ENCODE data around the gene TRAPPC3.
"Not testable (repeated sequence)": the region's sequence is repeated elsewhere in the genome, so short reads cannot be mapped to it uniquely, and the experiment has no call there.

TRAPPC3 gene

GRCh38 chr1:36159614-36160387, 10.5 kb upstream of the TRAPPC3 start:
- Mint-ChIP-seq H3K36me3 (ENCODE audit: low read depth) (peaks cover 48% of the 10 kb centered on the region), H3K4me1 (ENCODE audit: low read depth) (peaks cover 70% of the 10 kb centered on the region), H3K27ac (peak overlapping the region; percentile 94), H3K27me3 (no peaks in the 10 kb centered on the region), H3K4me3 (peak overlapping the region; percentile 86), H3K9me3 (no peaks in the 10 kb centered on the region)

GRCh38 chr1:36158827-36159252, 9.6 kb upstream of the TRAPPC3 start:
- H3K4me3 Mint-ChIP-seq, result peak overlapping the region; percentile 87
- H3K9me3 Mint-ChIP-seq, H3K27me3 Mint-ChIP-seq: not testable (repeated sequence)
- peaks cover 70% of the 10 kb centered on the region for H3K4me1 Mint-ChIP-seq (ENCODE audit: low read depth)
- peak overlapping the region; percentile 91 for H3K27ac Mint-ChIP-seq
- peaks cover 41% of the 10 kb centered on the region for H3K36me3 Mint-ChIP-seq (ENCODE audit: low read depth)

GRCh38 chr1:36157973-36158826, 8.9 kb upstream of the TRAPPC3 start:
- no peaks in the 10 kb centered on the region for H3K9me3 Mint-ChIP-seq
- H3K4me3 Mint-ChIP-seq, result peak overlapping the region; percentile 87
- peaks cover 74% of the 10 kb centered on the region for H3K4me1 Mint-ChIP-seq (ENCODE audit: low read depth)
- H3K27me3 Mint-ChIP-seq, result no peaks in the 10 kb centered on the region
- H3K27ac Mint-ChIP-seq, result peak overlapping the region; percentile 91
- H3K36me3 Mint-ChIP-seq (ENCODE audit: low read depth), result peaks cover 38% of the 10 kb centered on the region

- H3K4me3 Mint-ChIP-seq, result peak overlapping the region; percentile 87
- peaks cover 74% of the 10 kb centered on the region for H3K4me1 Mint-ChIP-seq (ENCODE audit: low read depth)
- H3K27me3 Mint-ChIP-seq, result no peaks in the 10 kb centered on the region
- peak overlapping the region; percentile 91 for H3K27ac Mint-ChIP-seq
- peaks cover 29% of the 10 kb centered on the region for H3K36me3 Mint-ChIP-seq (ENCODE audit: low read depth)
- no peaks in the 10 kb centered on the region for H3K9me3 Mint-ChIP-seq
Observed at GRCh38 chr1:36157115-36157903, 8.0 kb upstream of the TRAPPC3 start.

GRCh38 chr1:36156329-36157114, 7.2 kb upstream of the TRAPPC3 start:
- Mint-ChIP-seq H3K4me3 (peak overlapping the region; percentile 87), H3K27ac (peak overlapping the region; percentile 91), H3K4me1 (ENCODE audit: low read depth) (peaks cover 74% of the 10 kb centered on the region), H3K27me3 (no peaks in the 10 kb centered on the region), H3K9me3 (no peaks in the 10 kb centered on the region), H3K36me3 (ENCODE audit: low read depth) (peaks cover 21% of the 10 kb centered on the region)

GRCh38 chr1:36155408-36156328, 6.4 kb upstream of the TRAPPC3 start, which contains the start of gene MAP7D1:
TSS of gene MAP7D1 (plus strand) at chr1:36156160. CDS start at chr1:36156418, 258 bp downstream.
- Mint-ChIP-seq H3K36me3 (ENCODE audit: low read depth) (peaks cover 15% of the 10 kb centered on the region), H3K4me1 (ENCODE audit: low read depth) (peaks cover 73% of the 10 kb centered on the region), H3K27me3 (no peaks in the 10 kb centered on the region), H3K4me3 (peak within 1 kb of the TSS; percentile 87), H3K9me3 (no peaks in the 10 kb centered on the region), H3K27ac (peak within 1 kb of the TSS; percentile 91)

GRCh38 chr1:36154765-36155407, 5.6 kb upstream of the TRAPPC3 start:
- H3K27me3 Mint-ChIP-seq, result no peaks in the 10 kb centered on the region
- peaks cover 73% of the 10 kb centered on the region for H3K4me1 Mint-ChIP-seq (ENCODE audit: low read depth)
- H3K36me3 Mint-ChIP-seq (ENCODE audit: low read depth), result peaks cover 15% of the 10 kb centered on the region
- H3K4me3 Mint-ChIP-seq, result peak overlapping the region; percentile 80
- peak overlapping the region; percentile 85 for H3K27ac Mint-ChIP-seq
- no peaks in the 10 kb centered on the region for H3K9me3 Mint-ChIP-seq

- peak overlapping the region; percentile 80 for H3K4me3 Mint-ChIP-seq
- H3K27me3 Mint-ChIP-seq, result no peaks in the 10 kb centered on the region
- H3K27ac Mint-ChIP-seq, result peak overlapping the region; percentile 85
- peaks cover 73% of the 10 kb centered on the region for H3K4me1 Mint-ChIP-seq (ENCODE audit: low read depth)
- no peaks in the 10 kb centered on the region for H3K9me3 Mint-ChIP-seq
- peaks cover 11% of the 10 kb centered on the region for H3K36me3 Mint-ChIP-seq (ENCODE audit: low read depth)
Observed at GRCh38 chr1:36154335-36154734, 5.0 kb upstream of the TRAPPC3 start.

- H3K4me3 Mint-ChIP-seq, result no peak overlapping the region
- H3K27ac Mint-ChIP-seq, result peak overlapping the region; percentile 12
- no peaks in the 10 kb centered on the region for H3K9me3 Mint-ChIP-seq
- H3K27me3 Mint-ChIP-seq, result no peaks in the 10 kb centered on the region
- H3K4me1 Mint-ChIP-seq (ENCODE audit: low read depth), result peaks cover 74% of the 10 kb centered on the region
- peaks cover 8% of the 10 kb centered on the region for H3K36me3 Mint-ChIP-seq (ENCODE audit: low read depth)
Observed at GRCh38 chr1:36153476-36153875, 4.2 kb upstream of the TRAPPC3 start.

GRCh38 chr1:36151845-36152203, 2.5 kb upstream of the TRAPPC3 start:
- peaks cover 9% of the 10 kb centered on the region for H3K36me3 Mint-ChIP-seq (ENCODE audit: low read depth)
- no peaks in the 10 kb centered on the region for H3K27me3 Mint-ChIP-seq
- peaks cover 73% of the 10 kb centered on the region for H3K4me1 Mint-ChIP-seq (ENCODE audit: low read depth)
- H3K4me3 Mint-ChIP-seq, result peak overlapping the region; percentile 55
- H3K27ac Mint-ChIP-seq, result peak overlapping the region; percentile 86
- H3K9me3 Mint-ChIP-seq, result no peaks in the 10 kb centered on the region

- peak overlapping the region; percentile 97 for H3K4me3 Mint-ChIP-seq
- peak overlapping the region; percentile 97 for H3K27ac Mint-ChIP-seq
- H3K9me3 Mint-ChIP-seq, result no peaks in the 10 kb centered on the region
- H3K27me3 Mint-ChIP-seq, result no peaks in the 10 kb centered on the region
- H3K36me3 Mint-ChIP-seq (ENCODE audit: low read depth), result peaks cover 11% of the 10 kb centered on the region
- peaks cover 74% of the 10 kb centered on the region for H3K4me1 Mint-ChIP-seq (ENCODE audit: low read depth)
Observed at GRCh38 chr1:36151134-36151844, 2.0 kb upstream of the TRAPPC3 start.

GRCh38 chr1:36150296-36151133, 1.2 kb upstream of the TRAPPC3 start:
- no peaks in the 10 kb centered on the region for H3K27me3 Mint-ChIP-seq
- H3K9me3 Mint-ChIP-seq, result no peaks in the 10 kb centered on the region
- H3K36me3 Mint-ChIP-seq (ENCODE audit: low read depth), result peaks cover 11% of the 10 kb centered on the region
- H3K4me3 Mint-ChIP-seq, result peak overlapping the region; percentile 97
- H3K4me1 Mint-ChIP-seq (ENCODE audit: low read depth), result peaks cover 74% of the 10 kb centered on the region
- H3K27ac Mint-ChIP-seq, result peak overlapping the region; percentile 97
